Activated naive CD4-positive, alpha-beta T cell treated with anti-CD3 and anti-CD28 coated beads, Interleukin-2, amount 10 ng/mL, durations not matched to agents 7 days and 5 days (primary cell): ENCODE results near the gene RELN.
"Not testable (repeated sequence)": the region's sequence is repeated elsewhere in the genome, so short reads cannot be mapped to it uniquely, and the experiment has no call there.

ENCODE experiments used
- CTCF ChIA-PET: fragments of 350-600 bp; sonication (Branson Sonifier 250); formaldehyde crosslinking; loops from one replicate; lab custom pipeline; 2021; ENCODE audit warnings: antibody characterized with exemption; lab: Charles Lee
- DNase-seq: peaks from one replicate; pipeline ENCODE4 v3.0.0-alpha.2; 2020
- H3K27ac Mint-ChIP-seq: one replicate; pipeline ENCODE4 v1.8.0; 2021; ENCODE audit warnings: mild to moderate bottlenecking, moderate library complexity, mixed read lengths
- H3K27me3 Mint-ChIP-seq: one replicate; pipeline ENCODE4 v1.8.0; 2021; ENCODE audit warnings: mild to moderate bottlenecking, mixed read lengths
- H3K36me3 Mint-ChIP-seq: one replicate; pipeline ENCODE4 v1.8.0; 2021; ENCODE audit warnings: mixed read lengths
- H3K4me1 Mint-ChIP-seq: one replicate; pipeline ENCODE4 v1.8.0; 2021; ENCODE audit warnings: mixed read lengths
- H3K4me3 Mint-ChIP-seq: one replicate; pipeline ENCODE4 v1.8.0; 2021; ENCODE audit warnings: mild to moderate bottlenecking, moderate library complexity, mixed read lengths
- H3K9me3 Mint-ChIP-seq: one replicate; pipeline ENCODE4 v1.8.0; 2021; ENCODE audit warnings: mixed read lengths

Gene RELN

DNA sequence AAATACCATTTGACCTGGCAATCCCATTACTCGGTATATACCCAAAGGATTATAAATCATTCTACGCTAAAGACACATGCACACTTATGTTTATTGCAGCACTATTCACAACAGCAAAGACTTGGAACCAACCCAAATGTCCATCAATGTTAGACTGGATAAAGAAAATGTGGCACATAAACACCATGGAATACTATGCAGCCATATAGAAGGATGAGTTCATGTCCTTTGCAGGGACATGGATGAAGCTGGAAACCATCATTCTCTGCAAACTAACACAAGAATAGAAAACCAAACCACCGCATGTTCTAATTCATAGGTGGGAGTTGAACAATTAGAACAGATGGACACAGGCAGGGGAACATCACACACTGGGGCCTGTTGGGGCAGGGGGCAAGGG is 502.6 kb downstream of the RELN start:
- H3K27me3 Mint-ChIP-seq, H3K27ac Mint-ChIP-seq, H3K4me1 Mint-ChIP-seq, H3K9me3 Mint-ChIP-seq, DNase-seq, CTCF ChIA-PET, H3K4me3 Mint-ChIP-seq, H3K36me3 Mint-ChIP-seq: not testable (repeated sequence)

DNA sequence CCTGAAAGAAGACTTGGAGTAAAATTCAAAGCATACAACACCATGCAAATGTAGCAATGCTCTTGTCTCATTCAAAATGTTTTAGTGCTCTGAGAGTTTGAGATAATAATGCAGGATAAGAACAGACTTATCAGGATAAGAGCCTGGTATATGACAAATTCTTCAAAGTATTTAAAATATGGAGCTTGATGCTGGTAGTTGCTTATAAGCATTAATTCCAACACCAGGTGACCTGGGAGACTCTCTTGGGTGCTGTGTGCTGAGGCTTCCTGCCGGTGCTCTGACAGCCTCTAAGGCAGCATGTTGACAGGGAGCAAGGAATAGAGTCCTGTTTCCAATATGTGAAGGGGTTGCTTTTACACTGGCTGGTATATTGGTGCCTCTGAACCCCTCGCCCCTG is 508.7 kb downstream of the RELN start:
- no peak overlapping the region for H3K27ac Mint-ChIP-seq
- no peaks in the 10 kb centered on the region for H3K9me3 Mint-ChIP-seq
- H3K27me3 Mint-ChIP-seq, result no peaks in the 10 kb centered on the region
- H3K4me3 Mint-ChIP-seq, result no peak overlapping the region
- H3K36me3 Mint-ChIP-seq, result no peaks in the 10 kb centered on the region
- CTCF ChIA-PET, result no interaction called here
- no peak for DNase-seq
- H3K4me1 Mint-ChIP-seq, result no peaks in the 10 kb centered on the region

DNA sequence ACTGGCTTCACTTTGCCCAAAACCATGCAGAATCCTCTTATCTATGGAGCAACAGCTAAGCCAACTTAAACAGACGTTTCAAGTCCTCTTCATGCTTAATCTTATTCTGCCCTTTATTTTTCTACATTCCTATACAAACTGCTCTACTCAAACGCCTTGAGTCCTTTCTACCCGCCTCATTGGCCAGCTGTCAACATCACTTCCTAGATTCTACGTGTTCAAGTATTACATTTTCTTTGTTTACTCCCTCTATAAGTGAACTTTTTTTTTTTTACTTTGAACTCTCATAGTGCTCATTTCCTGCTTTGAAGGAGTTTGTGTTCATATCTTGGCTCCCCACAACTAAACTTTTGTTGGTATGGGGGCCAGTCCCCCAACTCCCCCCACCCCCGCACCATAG is 514.5 kb downstream of the RELN start:
- H3K4me1 Mint-ChIP-seq, result no peaks in the 10 kb centered on the region
- DNase-seq, result no peak
- CTCF ChIA-PET, result no interaction called here
- H3K4me3 Mint-ChIP-seq, result no peak overlapping the region
- H3K36me3 Mint-ChIP-seq, result no peaks in the 10 kb centered on the region
- no peaks in the 10 kb centered on the region for H3K9me3 Mint-ChIP-seq
- H3K27me3 Mint-ChIP-seq, result no peaks in the 10 kb centered on the region
- no peak overlapping the region for H3K27ac Mint-ChIP-seq

DNA sequence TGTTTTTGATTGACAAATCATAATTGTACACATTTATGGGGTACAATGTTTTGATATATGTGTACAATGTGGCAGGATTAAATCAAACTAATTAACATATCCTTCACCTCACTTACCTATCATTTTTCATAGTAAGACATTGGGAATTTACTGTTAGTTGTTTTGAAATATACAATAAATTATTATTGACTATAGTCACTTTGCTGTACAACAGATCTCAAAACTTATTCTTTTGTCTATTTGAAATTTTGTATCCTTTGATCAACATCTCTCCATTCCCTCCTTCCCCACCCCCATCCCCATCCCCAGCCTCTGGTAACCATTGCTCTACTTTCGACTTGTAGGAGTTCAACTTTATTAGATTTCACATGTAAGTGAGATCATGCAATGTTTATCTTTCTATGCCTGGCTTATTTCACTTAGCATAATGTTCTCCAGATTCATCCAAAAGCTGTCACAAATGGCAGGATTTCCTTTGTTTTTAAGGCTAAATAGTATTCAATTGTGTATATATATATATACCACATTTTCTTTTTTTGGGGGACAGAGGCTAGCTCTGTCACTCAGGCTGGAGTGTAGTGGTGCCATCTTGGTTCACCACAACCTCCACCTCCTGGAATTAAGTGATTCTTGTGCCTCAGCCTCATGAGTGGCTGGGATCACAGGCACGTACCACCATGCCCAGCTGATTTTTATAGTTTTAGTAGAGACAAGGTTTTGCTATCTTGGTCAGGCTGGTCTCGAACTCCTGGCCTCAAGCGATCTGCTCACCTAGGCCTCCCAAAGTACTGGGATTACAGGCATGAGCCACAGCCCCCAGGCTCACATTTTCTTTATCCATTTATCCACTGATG is 520.1 kb downstream of the RELN start:
- CTCF ChIA-PET, result interaction anchor here (1.1 kb wide), 1 partner anchor 9 kb away, joined by 3 read pairs; no protein-coding TSS in a partner anchor
- Mint-ChIP-seq H3K27me3 (peaks cover 12% of the 10 kb centered on the region), H3K4me1 (no peaks in the 10 kb centered on the region), H3K9me3 (no peaks in the 10 kb centered on the region), H3K4me3 (no peak overlapping the region), H3K36me3 (no peaks in the 10 kb centered on the region), H3K27ac (no peak overlapping the region)
- DNase-seq, result no peak

DNA sequence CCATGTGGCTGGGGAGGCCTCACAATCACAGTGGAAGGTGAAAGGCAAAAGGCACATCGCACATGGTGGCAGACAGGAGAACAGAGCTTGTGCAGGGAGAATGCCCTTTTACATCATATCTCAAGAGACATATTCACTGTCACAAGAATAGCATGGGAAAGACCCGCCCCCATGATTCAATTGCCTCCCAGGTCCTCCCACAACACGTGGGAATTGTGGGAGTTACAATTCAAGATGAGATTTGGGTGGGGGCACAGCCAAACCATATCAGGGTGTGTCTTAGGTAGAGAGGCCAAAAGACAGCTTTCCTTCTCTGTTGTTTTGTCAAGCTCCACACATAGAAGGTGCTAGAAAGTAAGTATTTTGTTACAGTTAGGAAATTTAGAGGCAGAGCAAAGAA is 522.6 kb downstream of the RELN start:
- DNase-seq, result no peak
- H3K4me3 Mint-ChIP-seq, result no peak overlapping the region
- peaks cover 16% of the 10 kb centered on the region for H3K27me3 Mint-ChIP-seq
- H3K36me3 Mint-ChIP-seq, result no peaks in the 10 kb centered on the region
- no peaks in the 10 kb centered on the region for H3K4me1 Mint-ChIP-seq
- no peaks in the 10 kb centered on the region for H3K9me3 Mint-ChIP-seq
- CTCF ChIA-PET, result no interaction called here
- no peak overlapping the region for H3K27ac Mint-ChIP-seq

DNA sequence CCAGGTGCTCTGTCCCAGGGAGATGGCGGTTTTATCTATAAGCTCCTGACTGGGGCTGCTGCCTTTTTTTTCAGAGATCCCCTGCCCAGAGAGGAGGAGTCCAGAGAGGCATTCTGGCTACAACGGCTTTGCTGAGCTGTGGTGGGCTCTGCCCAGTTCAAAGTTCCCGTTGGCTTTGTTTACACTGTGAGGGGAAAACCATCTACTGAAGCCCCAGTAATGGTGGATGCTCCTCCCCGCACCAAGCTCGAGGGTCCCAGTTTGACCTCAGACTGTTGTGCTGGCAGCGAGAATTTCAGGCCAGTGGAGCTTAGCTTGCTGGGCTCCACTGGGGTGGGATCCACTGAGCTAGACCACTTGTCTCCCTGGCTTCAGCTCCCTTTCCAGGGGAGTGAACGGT is 527.1 kb downstream of the RELN start:
- CTCF ChIA-PET, result no interaction called here
- H3K27ac Mint-ChIP-seq, result no peak overlapping the region

GRCh38 chr7:103447073-103447960 is 542.1 kb downstream of the RELN start:
- peaks cover 67% of the 10 kb centered on the region for H3K27me3 Mint-ChIP-seq
- H3K4me1 Mint-ChIP-seq, result peaks cover 9% of the 10 kb centered on the region
- DNase-seq, result peak; percentile 56
- H3K4me3 Mint-ChIP-seq, result no peak overlapping the region
- H3K36me3 Mint-ChIP-seq, result no peaks in the 10 kb centered on the region
- CTCF ChIA-PET, result interaction anchor here (0.6 kb wide), 1 partner anchor 348 kb away, joined by 3 read pairs; no protein-coding TSS in a partner anchor
- H3K27ac Mint-ChIP-seq, result no peak overlapping the region
- H3K9me3 Mint-ChIP-seq, result peaks cover 6% of the 10 kb centered on the region

More for the DNA sequence above, 527.1 kb downstream of the RELN start:
- H3K4me3 Mint-ChIP-seq, result no peak overlapping the region
- peaks cover 23% of the 10 kb centered on the region for H3K27me3 Mint-ChIP-seq
- no peaks in the 10 kb centered on the region for H3K4me1 Mint-ChIP-seq
- H3K9me3 Mint-ChIP-seq, result no peaks in the 10 kb centered on the region
- no peaks in the 10 kb centered on the region for H3K36me3 Mint-ChIP-seq
- no peak for DNase-seq

DNA sequence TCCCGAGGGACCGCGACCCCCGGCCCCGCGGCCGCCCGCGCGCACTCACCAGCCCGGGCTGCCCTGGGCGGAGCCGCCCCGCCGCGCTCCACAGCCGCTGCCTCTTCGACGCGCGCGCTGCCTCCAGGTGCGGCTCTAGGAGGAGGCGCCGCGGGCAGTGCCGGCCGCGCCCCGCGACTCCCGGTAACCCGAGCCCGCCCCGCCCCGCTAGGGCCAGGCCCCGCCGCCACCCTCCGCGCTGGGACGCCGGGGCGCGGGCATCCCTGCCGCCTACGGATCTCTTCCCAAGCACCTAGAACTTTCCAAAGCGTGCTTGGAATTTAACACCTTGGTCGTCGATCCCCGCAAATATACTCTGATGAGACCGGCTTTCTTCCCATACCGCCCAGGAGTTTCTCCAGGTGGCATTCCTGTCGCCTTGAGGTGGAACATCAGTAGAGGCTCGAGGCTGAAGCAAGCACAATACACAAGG is 543.4 kb downstream of the RELN start, which contains the start of gene SLC26A5:
SLC26A5 (minus strand) TSS at position 159 of the 472 bp plus-strand sequence. CDS start 24,693 bp downstream, outside the sequence.
- peak within 1 kb of the TSS; percentile 64 for H3K4me3 Mint-ChIP-seq
- H3K4me1 Mint-ChIP-seq, result peaks cover 9% of the 10 kb centered on the region
- no peaks in the 10 kb centered on the region for H3K9me3 Mint-ChIP-seq
- CTCF ChIA-PET, result no interaction called here
- peak; percentile 30 for DNase-seq
- no peak within 1 kb of the TSS for H3K27ac Mint-ChIP-seq
- H3K36me3 Mint-ChIP-seq, result no peaks in the 10 kb centered on the region
- peaks cover 78% of the 10 kb centered on the region for H3K27me3 Mint-ChIP-seq

- Mint-ChIP-seq H3K27me3 (peaks cover 82% of the 10 kb centered on the region), H3K27ac (no peak overlapping the region), H3K4me1 (peaks cover 9% of the 10 kb centered on the region), H3K9me3 (no peaks in the 10 kb centered on the region), H3K36me3 (no peaks in the 10 kb centered on the region), H3K4me3 (peak overlapping the region; percentile 64)
- CTCF ChIA-PET, result no interaction called here
- DNase-seq, result no peak
Observed at GRCh38 chr7:103445228-103446048, 544.0 kb downstream of the RELN start.

DNA sequence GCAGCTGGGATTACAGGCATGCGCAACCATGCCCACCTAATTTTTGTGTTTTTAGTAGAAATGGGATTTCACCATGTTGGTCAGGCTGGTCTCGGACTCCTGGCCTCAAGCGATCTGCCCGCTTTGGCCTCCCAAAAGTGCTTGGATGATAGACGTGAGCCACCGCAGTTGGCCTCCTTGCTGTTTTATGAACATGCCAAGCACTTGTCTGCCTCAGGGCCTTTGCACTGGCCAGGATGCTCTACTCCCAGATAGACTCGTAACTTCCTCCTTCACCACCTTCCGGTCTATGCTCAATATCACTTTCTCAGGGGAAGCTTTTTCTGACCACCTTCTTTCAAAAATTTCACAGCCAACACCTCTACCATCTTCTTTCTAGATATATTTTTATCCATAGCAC is 549.8 kb downstream of the RELN start:
- Mint-ChIP-seq H3K4me3 (no peak overlapping the region), H3K27me3 (peaks cover 49% of the 10 kb centered on the region), H3K36me3 (no peaks in the 10 kb centered on the region), H3K9me3 (no peaks in the 10 kb centered on the region), H3K4me1 (no peaks in the 10 kb centered on the region), H3K27ac (no peak overlapping the region)
- CTCF ChIA-PET, result no interaction called here
- no peak for DNase-seq

GRCh38 chr7:103437623-103438022 is 551.8 kb downstream of the RELN start:
- peaks cover 1% of the 10 kb centered on the region for H3K4me1 Mint-ChIP-seq
- H3K27ac Mint-ChIP-seq, result no peak overlapping the region
- CTCF ChIA-PET, result no interaction called here
- H3K9me3 Mint-ChIP-seq, result no peaks in the 10 kb centered on the region
- H3K36me3 Mint-ChIP-seq, result no peaks in the 10 kb centered on the region
- no peak overlapping the region for H3K4me3 Mint-ChIP-seq
- no peak for DNase-seq
- peaks cover 30% of the 10 kb centered on the region for H3K27me3 Mint-ChIP-seq

DNA sequence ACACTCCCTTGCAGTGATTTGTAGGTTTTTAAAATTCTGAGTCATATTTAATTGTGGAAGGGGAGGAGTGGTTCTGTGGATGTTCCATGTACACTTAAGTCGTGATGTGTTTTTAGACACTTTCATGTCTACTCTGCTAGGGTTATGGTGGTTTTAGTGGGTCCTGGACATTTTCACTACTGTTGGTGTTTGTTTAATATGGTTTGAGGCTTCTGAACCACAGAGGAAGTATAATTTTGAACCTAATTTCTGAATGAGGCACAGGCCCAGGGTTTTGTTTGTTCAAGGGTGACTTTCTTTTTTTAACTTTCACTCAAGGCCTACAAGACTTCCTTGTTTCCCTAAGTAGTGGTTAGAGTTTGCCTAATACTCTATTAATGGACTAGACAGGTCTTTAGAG is 556.7 kb downstream of the RELN start:
- H3K36me3 Mint-ChIP-seq, result no peaks in the 10 kb centered on the region
- CTCF ChIA-PET, result no interaction called here
- no peak for DNase-seq
- H3K4me1 Mint-ChIP-seq, result peaks cover 3% of the 10 kb centered on the region
- no peaks in the 10 kb centered on the region for H3K9me3 Mint-ChIP-seq
- H3K4me3 Mint-ChIP-seq, result no peak overlapping the region
- H3K27me3 Mint-ChIP-seq, result peaks cover 7% of the 10 kb centered on the region
- no peak overlapping the region for H3K27ac Mint-ChIP-seq

- no peaks in the 10 kb centered on the region for H3K27me3 Mint-ChIP-seq
- CTCF ChIA-PET, result no interaction called here
- H3K36me3 Mint-ChIP-seq, result no peaks in the 10 kb centered on the region
Observed at GRCh38 chr7:103425177-103425576, 564.3 kb downstream of the RELN start.

More at GRCh38 chr7:103425177-103425576, 564.3 kb downstream of the RELN start:
- Mint-ChIP-seq H3K27ac (no peak overlapping the region), H3K4me1 (no peaks in the 10 kb centered on the region), H3K4me3 (no peak overlapping the region), H3K9me3 (no peaks in the 10 kb centered on the region)
- no peak for DNase-seq
